Trophoblast cell (in vitro differentiated cells and primary cell): ENCODE results near the gene GNAT2.

ENCODE experiments used
- DNase-seq, 2 donors: peaks; one replicate each; pipeline ENCODE4 v3.0.0-alpha.2; 2016
- H2AFZ ChIP-seq: 2 replicates; pipeline ENCODE4 v1.6.1; 2013; ENCODE audit warnings: low read length, moderate library complexity, mild to moderate bottlenecking; ENCODE audit not compliant: insufficient read depth, poor library complexity
- H2AK5ac ChIP-seq: 2 replicates; pipeline ENCODE4 v1.6.1; 2013; ENCODE audit warnings: mild to moderate bottlenecking, low read length
- H2BK120ac ChIP-seq: 2 replicates; pipeline ENCODE4 v1.6.1; 2013; ENCODE audit warnings: low read length, mild to moderate bottlenecking, moderate library complexity; ENCODE audit not compliant: insufficient read depth, poor library complexity
- H2BK12ac ChIP-seq: 2 replicates; pipeline ENCODE4 v1.6.1; 2013; ENCODE audit warnings: mild to moderate bottlenecking, low read length, moderate library complexity
- H2BK5ac ChIP-seq: 2 replicates; pipeline ENCODE4 v1.6.1; 2013; ENCODE audit warnings: low read length, low read depth, moderate library complexity, mild to moderate bottlenecking; ENCODE audit not compliant: poor library complexity
- H3K14ac ChIP-seq: 2 replicates; pipeline ENCODE4 v1.6.1; 2013; ENCODE audit warnings: mild to moderate bottlenecking, low read length
- H3K18ac ChIP-seq: 2 replicates; pipeline ENCODE4 v1.6.1; 2013; ENCODE audit warnings: mild to moderate bottlenecking, low read length
- H3K23ac ChIP-seq: 2 replicates; pipeline ENCODE4 v1.6.1; 2013; ENCODE audit warnings: low read length
- H3K27ac ChIP-seq: 2 replicates; pipeline ENCODE4 v1.5.1; 2013; ENCODE audit warnings: low read depth, mild to moderate bottlenecking, inconsistent platforms, low read length, moderate library complexity
- H3K27me3 ChIP-seq: 2 replicates; pipeline ENCODE4 v1.6.1; 2013; ENCODE audit warnings: inconsistent platforms, mild to moderate bottlenecking, low read length, moderate library complexity; ENCODE audit not compliant: insufficient read depth
- H3K36me3 ChIP-seq, 2 experiments: 1 replicate in 1 of 2; 2 replicates in 1 of 2; pipeline ENCODE4 v1.6.1; 2013; ENCODE audit warnings: low read length in 2 of 2, mild to moderate bottlenecking in 2 of 2, moderate library complexity in 1 of 2; ENCODE audit not compliant: insufficient read depth in 2 of 2, control insufficient read depth in 1 of 2
- H3K4ac ChIP-seq: 2 replicates; pipeline ENCODE4 v1.6.1; 2013; ENCODE audit warnings: low read depth, mild to moderate bottlenecking, low read length, moderate library complexity
- H3K4me1 ChIP-seq, 2 experiments: 1 replicate in 1 of 2; 2 replicates in 1 of 2; pipeline ENCODE4 v1.6.1; 2013; ENCODE audit warnings: low read length in 2 of 2, mild to moderate bottlenecking in 2 of 2, moderate library complexity in 1 of 2; ENCODE audit not compliant: insufficient read depth in 2 of 2, control insufficient read depth in 1 of 2
- H3K4me2 ChIP-seq: 2 replicates; pipeline ENCODE4 v1.6.1; 2013; ENCODE audit warnings: inconsistent platforms, mild to moderate bottlenecking, low read length, moderate library complexity
- H3K4me3 ChIP-seq: 2 replicates; pipeline ENCODE4 v1.5.1; 2013; ENCODE audit warnings: mild to moderate bottlenecking, low read depth, low read length, inconsistent platforms
- H3K79me1 ChIP-seq: one replicate; pipeline ENCODE4 v1.6.1; 2013; ENCODE audit warnings: low read length
- H3K79me2 ChIP-seq: 2 replicates; pipeline ENCODE4 v1.6.1; 2013; ENCODE audit warnings: low read length, mild to moderate bottlenecking; ENCODE audit not compliant: control insufficient read depth, insufficient read depth, poor library complexity
- H3K9ac ChIP-seq: 2 replicates; pipeline ENCODE4 v1.6.1; 2013; ENCODE audit warnings: mild to moderate bottlenecking, low read length
- H3K9me3 ChIP-seq: 2 replicates; pipeline ENCODE4 v1.6.1; 2013; ENCODE audit warnings: low read depth, mild to moderate bottlenecking, control low read depth, inconsistent platforms, low read length; ENCODE audit not compliant: insufficient read depth
- H4K12ac ChIP-seq: 2 replicates; pipeline ENCODE4 v1.6.1; 2013; ENCODE audit warnings: low read depth, mild to moderate bottlenecking, low read length, moderate library complexity
- H4K8ac ChIP-seq: 2 replicates; pipeline ENCODE4 v1.6.1; 2013; ENCODE audit warnings: low read depth, mild to moderate bottlenecking, low read length, moderate library complexity
- H4K91ac ChIP-seq: one replicate; pipeline ENCODE4 v1.6.1; 2013; ENCODE audit warnings: low read depth, mild to moderate bottlenecking, low read length, moderate library complexity
- whole genome bisulfite sequencing: extraction: QIAGEN DNeasy Blood & Tissue Kit; methylation state at CpG from one replicate; pipeline ENCODE4 v1.1.7; 2013; ENCODE audit warnings: missing lambda C conversion rate; ENCODE audit not compliant: insufficient read length, insufficient coverage; ENCODE audit errors: extremely low coverage; 5-methylcytosine and 5-hydroxymethylcytosine counted together

GNAT2 gene

GRCh38 chr1:109611308-109611990, 8.0 kb downstream of the GNAT2 start:
- peak overlapping the region; percentile 71 for H2AFZ ChIP-seq
- no peaks in the 10 kb centered on the region for H3K27me3 ChIP-seq
- no peaks in the 10 kb centered on the region for H3K36me3 ChIP-seq
- WGBS, result no CpG with 5 or more reads among the region's 13 CpGs
- H4K8ac ChIP-seq, result no peak overlapping the region
- H2AK5ac ChIP-seq, result peak overlapping the region; percentile 26
- no peak overlapping the region for H3K23ac ChIP-seq
- no peak overlapping the region for H2BK120ac ChIP-seq
- no peak overlapping the region for H3K4me2 ChIP-seq
- peaks cover 2% of the 10 kb centered on the region for H3K79me1 ChIP-seq
- peaks cover 12 to 13% of the 10 kb centered on the region in 2 experiments for H3K4me1 ChIP-seq
- no peak overlapping the region for H2BK5ac ChIP-seq
- H3K4ac ChIP-seq, result no peak overlapping the region
- DNase-seq, result no peak
- peak overlapping the region; percentile 83 for H4K91ac ChIP-seq
- no peak overlapping the region for H3K4me3 ChIP-seq
- no peak overlapping the region for H3K14ac ChIP-seq
- H3K79me2 ChIP-seq, result no peaks in the 10 kb centered on the region
- H3K18ac ChIP-seq, result peak overlapping the region; percentile 86
- H4K12ac ChIP-seq, result no peak overlapping the region
- H3K27ac ChIP-seq, result no peak overlapping the region
- no peaks in the 10 kb centered on the region for H3K9me3 ChIP-seq
- no peak overlapping the region for H3K9ac ChIP-seq
- H2BK12ac ChIP-seq, result peak overlapping the region; percentile 76

DNA sequence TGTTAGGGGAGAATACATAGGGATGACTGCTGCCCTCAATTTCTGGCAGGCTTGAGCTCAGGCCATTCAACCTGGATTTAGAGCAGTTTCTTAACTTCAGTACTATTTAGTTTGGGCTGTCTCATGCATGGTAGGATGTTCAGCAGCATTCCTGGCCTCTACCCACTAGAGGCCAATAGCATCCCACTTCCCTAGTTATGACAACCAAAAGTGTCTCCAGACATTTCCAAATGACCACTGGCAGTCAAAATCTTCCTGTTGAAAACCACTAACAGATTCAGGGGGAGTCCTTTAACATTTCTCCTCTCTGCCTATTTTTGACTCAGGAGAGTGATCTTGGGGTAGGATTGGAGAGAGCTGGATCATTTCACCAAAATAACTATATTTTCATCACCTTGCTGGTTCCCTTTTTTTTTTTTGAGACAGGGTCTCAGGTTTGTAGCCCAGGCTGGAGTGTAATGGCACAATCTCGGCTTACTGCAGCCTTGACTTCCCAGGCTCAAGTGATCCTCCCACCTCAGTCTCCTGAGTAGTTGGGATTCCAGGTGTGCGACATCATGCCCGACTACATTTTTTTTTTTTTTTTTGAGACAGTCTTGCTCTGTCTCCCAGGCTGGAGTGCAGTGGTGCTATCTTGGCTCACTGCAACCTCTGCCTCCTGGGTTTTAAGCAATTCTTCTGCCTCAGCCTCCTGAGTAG, 8.7 kb downstream of the GNAT2 start:
- no peaks in the 10 kb centered on the region for H3K9me3 ChIP-seq
- peak overlapping the region; percentile 46 for H3K4me2 ChIP-seq
- peak overlapping the region; percentile 55 for H3K14ac ChIP-seq
- peaks cover 0 to 2% of the 10 kb centered on the region in 2 experiments for H3K36me3 ChIP-seq
- peak overlapping the region; percentile 49 for H3K23ac ChIP-seq
- H2BK12ac ChIP-seq, result peak overlapping the region; percentile 38
- no peak overlapping the region for H3K4me3 ChIP-seq
- peaks cover 2% of the 10 kb centered on the region for H3K79me1 ChIP-seq
- no peak overlapping the region for H2AFZ ChIP-seq
- no peak overlapping the region for H3K18ac ChIP-seq
- WGBS, result no CpG with 5 or more reads among the region's 3 CpGs
- peak overlapping the region; percentile 56 for H2BK120ac ChIP-seq
- no peak overlapping the region for H3K4ac ChIP-seq
- H3K4me1 ChIP-seq, result peaks cover 12 to 13% of the 10 kb centered on the region in 2 experiments
- no peak overlapping the region for H2BK5ac ChIP-seq
- no peak overlapping the region for H2AK5ac ChIP-seq
- no peak overlapping the region for H3K9ac ChIP-seq
- no peaks in the 10 kb centered on the region for H3K27me3 ChIP-seq
- peak overlapping the region; percentile 74 for H3K27ac ChIP-seq
- H4K91ac ChIP-seq, result peak overlapping the region; percentile 23
- H4K12ac ChIP-seq, result no peak overlapping the region
- DNase-seq, result peak in 1 of 2 donors; percentile 48
- no peak overlapping the region for H4K8ac ChIP-seq
- H3K79me2 ChIP-seq, result no peaks in the 10 kb centered on the region

DNA sequence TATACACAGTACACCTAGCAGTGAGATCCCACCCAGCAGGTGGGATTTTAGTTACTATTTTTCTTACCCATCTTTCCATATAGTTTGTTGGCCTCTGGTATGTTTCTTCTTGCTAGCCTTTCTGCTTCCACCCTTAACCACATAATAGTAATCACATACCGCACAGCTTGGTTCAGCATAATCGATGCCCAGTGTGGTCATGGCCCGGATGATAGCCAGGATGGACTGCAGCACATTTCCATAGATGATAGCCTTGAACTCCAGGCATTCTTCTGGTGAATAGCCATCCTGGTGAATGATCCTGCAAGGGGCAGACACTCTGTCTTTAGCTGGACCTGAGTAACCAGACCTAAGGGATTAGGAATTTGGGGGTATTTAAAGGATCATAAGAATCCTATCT, 9.5 kb downstream of the GNAT2 start:
- H3K18ac ChIP-seq, result no peak overlapping the region
- no peak overlapping the region for H3K4me2 ChIP-seq
- H3K27ac ChIP-seq, result no peak overlapping the region
- WGBS, result no CpG with 5 or more reads among the region's 3 CpGs
- no peak overlapping the region for H4K8ac ChIP-seq
- no peak overlapping the region for H4K91ac ChIP-seq
- no peak overlapping the region for H2AK5ac ChIP-seq
- no peak overlapping the region for H2BK120ac ChIP-seq
- no peaks in the 10 kb centered on the region for H3K27me3 ChIP-seq
- no peak overlapping the region for H4K12ac ChIP-seq
- no peaks in the 10 kb centered on the region for H3K9me3 ChIP-seq
- no peak overlapping the region for H3K4me3 ChIP-seq
- H2BK5ac ChIP-seq, result peak overlapping the region; percentile 2
- H3K4me1 ChIP-seq, result peaks cover 12 to 13% of the 10 kb centered on the region in 2 experiments
- H3K9ac ChIP-seq, result no peak overlapping the region
- peaks cover 2% of the 10 kb centered on the region for H3K79me1 ChIP-seq
- H3K23ac ChIP-seq, result no peak overlapping the region
- H2BK12ac ChIP-seq, result no peak overlapping the region
- no peak overlapping the region for H2AFZ ChIP-seq
- H3K36me3 ChIP-seq, result peaks cover 0 to 3% of the 10 kb centered on the region in 2 experiments
- no peak overlapping the region for H3K4ac ChIP-seq
- no peak overlapping the region for H3K14ac ChIP-seq
- H3K79me2 ChIP-seq, result no peaks in the 10 kb centered on the region
- no peak for DNase-seq

- no CpG with 5 or more reads among the region's 1 CpG for WGBS
- H3K14ac ChIP-seq, result no peak overlapping the region
- H3K9ac ChIP-seq, result no peak overlapping the region
- no peaks in the 10 kb centered on the region for H3K9me3 ChIP-seq
- no peaks in the 10 kb centered on the region for H3K27me3 ChIP-seq
- H3K18ac ChIP-seq, result no peak overlapping the region
- H3K4ac ChIP-seq, result no peak overlapping the region
- H3K79me2 ChIP-seq, result no peaks in the 10 kb centered on the region
- H4K12ac ChIP-seq, result no peak overlapping the region
- DNase-seq, result no peak
- H3K27ac ChIP-seq, result no peak overlapping the region
- no peak overlapping the region for H2BK5ac ChIP-seq
- H3K79me1 ChIP-seq, result no peaks in the 10 kb centered on the region
- no peak overlapping the region for H2AFZ ChIP-seq
- peaks cover 6% of the 10 kb centered on the region in 2 experiments for H3K4me1 ChIP-seq
- no peak overlapping the region for H3K4me2 ChIP-seq
- no peak overlapping the region for H4K8ac ChIP-seq
- no peak overlapping the region for H3K4me3 ChIP-seq
- no peak overlapping the region for H2AK5ac ChIP-seq
- no peak overlapping the region for H4K91ac ChIP-seq
- no peak overlapping the region for H3K23ac ChIP-seq
- H3K36me3 ChIP-seq, result peaks cover 0 to 3% of the 10 kb centered on the region in 2 experiments
- H2BK12ac ChIP-seq, result no peak overlapping the region
- no peak overlapping the region for H2BK120ac ChIP-seq
Observed at GRCh38 chr1:109605381-109605780, 14.0 kb downstream of the GNAT2 start.
